ENCODE results near the gene UST.
"Not testable (repeated sequence)": the region's sequence is repeated elsewhere in the genome, so short reads cannot be mapped to it uniquely, and the experiment has no call there.

Gene UST

DNA sequence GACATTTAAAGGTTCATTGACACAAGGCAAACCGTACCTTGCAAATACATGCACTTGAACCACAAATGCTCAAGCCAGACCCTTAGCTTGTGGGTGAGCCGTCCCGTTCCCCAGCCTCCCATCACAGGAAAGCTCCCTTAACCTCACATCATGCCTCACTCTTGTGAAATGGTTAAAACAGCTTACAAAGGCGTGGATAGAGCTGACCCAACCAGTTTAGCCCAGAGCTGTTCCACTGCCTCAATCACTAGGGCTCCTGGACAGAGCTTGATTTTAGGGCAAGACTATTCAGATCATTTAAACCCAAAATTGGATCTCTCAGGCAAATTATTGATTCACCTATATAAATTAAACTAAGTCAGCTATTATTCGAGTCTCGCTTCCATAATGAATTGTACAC, 341.1 kb downstream of the UST start:
- Mint-ChIP-seq H3K36me3 (no peaks in the 10 kb centered on the region), H3K27ac (peak overlapping the region; percentile 1), H3K4me3 (no peak overlapping the region), H3K4me1 (peaks cover 35% of the 10 kb centered on the region), H3K9me3 (no peaks in the 10 kb centered on the region)
- DNase-seq (ENCODE audit: low spot score in 2 of 2) (peak in 1 of 2 donors; percentile 47), ATAC-seq (no peak)

- Mint-ChIP-seq H3K9me3 (no peaks in the 10 kb centered on the region), H3K27ac (peak overlapping the region; percentile 1), H3K36me3 (no peaks in the 10 kb centered on the region), H3K4me3 (no peak overlapping the region), H3K4me1 (peaks cover 36% of the 10 kb centered on the region)
- ATAC-seq (no peak), DNase-seq (ENCODE audit: low spot score in 2 of 2) (peak in 1 of 2 donors; percentile 45)
Measured at GRCh38 chr6:149088361-149088760, 341.5 kb downstream of the UST start.

- H3K4me3 Mint-ChIP-seq = no peak overlapping the region
- no peaks in the 10 kb centered on the region for H3K36me3 Mint-ChIP-seq
- H3K9me3 Mint-ChIP-seq = no peaks in the 10 kb centered on the region
- no peak for ATAC-seq
- peak in 1 of 2 donors; percentile 42 for DNase-seq (ENCODE audit: low spot score in 2 of 2)
- peak overlapping the region; percentile 64 for H3K27ac Mint-ChIP-seq
- peaks cover 48% of the 10 kb centered on the region for H3K4me1 Mint-ChIP-seq
Measured at GRCh38 chr6:149089510-149089909, 342.7 kb downstream of the UST start.

DNA sequence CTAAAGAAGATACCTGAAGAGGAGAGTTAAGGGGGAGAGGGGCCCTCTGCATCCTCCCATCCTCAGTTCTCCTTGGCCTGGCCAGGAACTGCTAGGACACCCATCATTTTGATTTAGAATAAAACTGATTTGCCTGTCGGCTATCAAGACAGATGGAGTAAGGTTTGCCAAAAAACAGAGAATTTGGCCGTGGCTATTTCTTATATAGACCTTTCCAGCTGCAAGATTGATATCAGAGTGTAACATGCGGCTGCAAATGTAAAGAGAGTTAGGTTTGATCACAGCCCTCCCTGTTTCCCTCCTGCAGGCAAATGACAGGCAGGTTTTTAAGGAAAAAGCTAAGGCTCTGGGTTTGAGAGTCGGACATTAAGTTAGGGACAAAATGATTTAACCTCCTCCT, 344.1 kb downstream of the UST start:
- Mint-ChIP-seq H3K36me3 (no peaks in the 10 kb centered on the region), H3K4me3 (no peak overlapping the region), H3K9me3 (no peaks in the 10 kb centered on the region), H3K27ac (peak overlapping the region; percentile 64), H3K4me1 (peaks cover 55% of the 10 kb centered on the region)
- DNase-seq (ENCODE audit: low spot score in 2 of 2) (peak in 1 of 2 donors; percentile 40), ATAC-seq (no peak)

DNA sequence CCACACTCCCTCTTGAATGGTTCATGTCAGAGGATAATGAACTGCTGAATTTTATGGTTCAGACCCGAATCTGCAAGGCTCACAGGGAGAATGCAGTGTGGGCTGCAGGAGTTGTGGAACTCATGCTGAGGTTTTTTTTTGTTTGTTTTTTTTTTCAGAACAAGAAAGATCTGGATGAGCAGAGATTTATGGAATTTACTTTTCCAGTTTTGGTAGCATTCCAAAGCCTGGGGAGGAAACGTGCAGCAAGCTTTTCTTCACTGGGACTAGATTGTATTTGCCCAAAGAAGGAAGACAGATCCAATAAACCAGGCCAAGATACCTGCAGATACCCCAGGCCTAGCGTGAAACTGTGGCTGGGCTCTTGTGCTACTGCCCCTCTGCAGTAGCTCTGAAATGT, 346.8 kb downstream of the UST start:
- Mint-ChIP-seq H3K27ac (peak overlapping the region; percentile 92), H3K4me3 (peak overlapping the region; percentile 67), H3K9me3 (peaks cover 5% of the 10 kb centered on the region), H3K4me1 (peaks cover 71% of the 10 kb centered on the region), H3K36me3 (no peaks in the 10 kb centered on the region)
- ATAC-seq (no peak), DNase-seq (ENCODE audit: low spot score in 2 of 2) (peak in 1 of 2 donors; percentile 43)

DNA sequence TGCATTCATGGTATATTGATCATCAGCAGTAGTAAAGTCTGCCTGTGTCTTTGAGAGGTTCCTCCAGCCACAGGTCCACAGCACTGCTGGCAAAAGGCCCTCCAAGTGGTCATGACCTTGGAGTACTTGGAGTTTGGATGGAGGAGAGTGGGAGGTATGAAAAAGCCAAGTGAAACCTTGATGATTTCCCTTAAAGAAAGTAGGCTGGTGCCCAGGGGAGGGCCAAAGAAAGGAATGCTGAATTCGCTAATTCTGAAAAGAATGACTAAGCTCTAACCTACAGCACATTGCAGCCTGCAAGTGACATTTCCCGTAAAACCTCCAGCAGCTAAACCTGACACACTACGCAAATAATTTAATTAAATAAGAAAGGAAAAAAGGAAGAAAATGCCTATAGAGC, 347.3 kb downstream of the UST start:
- Mint-ChIP-seq H3K36me3 (no peaks in the 10 kb centered on the region), H3K4me3 (peak overlapping the region; percentile 67), H3K4me1 (peaks cover 75% of the 10 kb centered on the region), H3K9me3 (peaks cover 8% of the 10 kb centered on the region), H3K27ac (peak overlapping the region; percentile 92)
- peak in 1 of 2 donors; percentile 59 for DNase-seq (ENCODE audit: low spot score in 2 of 2)
- peak; percentile 71 for ATAC-seq

DNA sequence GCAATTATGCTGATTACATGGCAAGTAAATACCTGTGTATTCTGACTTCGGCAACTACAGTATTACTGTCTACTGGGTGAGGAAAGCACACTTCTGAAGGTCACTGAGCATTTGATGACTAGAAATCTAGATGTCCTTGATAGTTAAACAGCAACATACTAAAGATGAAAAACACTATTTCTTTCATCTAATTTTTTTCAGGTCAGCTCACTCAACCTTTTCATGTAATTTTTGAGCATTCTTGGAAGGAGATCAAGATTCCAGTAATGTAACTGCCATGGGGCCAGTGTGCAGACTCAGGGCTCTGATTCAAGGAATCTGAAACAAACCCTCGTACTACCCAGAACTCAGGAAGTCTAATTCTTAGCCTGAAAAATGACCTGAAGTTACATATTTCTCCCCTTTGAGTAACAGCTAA, 348.1 kb downstream of the UST start:
- DNase-seq (ENCODE audit: low spot score in 2 of 2) = peak in 1 of 2 donors; percentile 59
- peaks cover 75% of the 10 kb centered on the region for H3K4me1 Mint-ChIP-seq
- peak; percentile 84 for ATAC-seq

GRCh38 chr6:149095842-149096241, 349.0 kb downstream of the UST start:
- Mint-ChIP-seq H3K9me3 (peaks cover 12% of the 10 kb centered on the region), H3K4me3 (peak overlapping the region; percentile 67), H3K4me1 (peaks cover 66% of the 10 kb centered on the region), H3K36me3 (no peaks in the 10 kb centered on the region), H3K27ac (peak overlapping the region; percentile 92)
- DNase-seq (ENCODE audit: low spot score in 2 of 2) = peak in 1 of 2 donors; percentile 59
- peak; percentile 24 for ATAC-seq

More for the DNA sequence above, 348.1 kb downstream of the UST start:
- Mint-ChIP-seq H3K27ac (peak overlapping the region; percentile 92), H3K4me3 (peak overlapping the region; percentile 67), H3K9me3 (peaks cover 8% of the 10 kb centered on the region), H3K36me3 (no peaks in the 10 kb centered on the region)

DNA sequence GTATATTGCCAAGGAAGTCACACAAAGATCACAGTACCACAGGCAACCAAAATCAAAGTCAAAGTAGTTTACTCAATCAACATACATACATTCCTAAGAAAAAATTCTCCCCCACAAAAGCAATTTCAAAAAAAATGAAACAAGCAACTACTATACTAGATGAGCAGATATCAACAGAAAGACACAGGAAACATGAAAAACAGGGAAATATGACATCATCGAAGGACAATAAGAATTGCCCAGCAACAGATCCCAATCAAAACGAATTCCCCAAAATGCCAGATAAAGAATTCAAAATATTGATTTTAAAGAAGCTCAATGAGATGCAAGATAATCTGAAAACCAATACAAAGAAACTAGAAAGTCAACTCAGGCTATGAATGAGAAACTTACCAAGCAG, 351.0 kb downstream of the UST start:
- Mint-ChIP-seq H3K9me3 (peaks cover 15% of the 10 kb centered on the region), H3K4me3 (no peak overlapping the region), H3K27ac (peak overlapping the region; percentile 27), H3K36me3 (no peaks in the 10 kb centered on the region), H3K4me1 (peaks cover 62% of the 10 kb centered on the region)
- no peak for ATAC-seq
- DNase-seq (ENCODE audit: low spot score in 2 of 2) = no peak

DNA sequence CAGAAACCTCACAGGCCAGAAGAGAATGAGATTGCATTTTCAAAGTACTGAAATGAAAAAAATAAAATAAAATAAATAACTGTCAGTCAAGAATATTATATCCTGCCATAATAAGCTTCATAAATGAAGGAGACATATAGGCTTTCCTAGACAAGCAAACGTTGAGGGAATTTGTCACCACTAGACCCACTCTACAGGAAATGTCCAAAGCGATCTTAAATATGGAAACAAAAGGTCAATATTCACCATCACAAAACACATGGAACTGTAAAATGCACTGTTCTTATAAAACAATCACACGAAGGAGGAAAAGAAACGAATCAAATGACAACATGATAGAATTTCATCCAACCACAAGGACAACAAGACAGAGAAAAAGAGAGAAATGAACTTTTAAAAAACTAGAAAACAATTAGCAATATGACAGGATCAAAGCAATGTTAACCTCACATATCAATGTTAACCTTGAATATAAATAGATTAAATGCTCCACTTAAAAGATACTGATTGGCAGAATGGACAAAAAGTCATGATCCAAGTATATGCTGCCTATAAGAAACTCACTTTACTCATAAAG, 352.0 kb downstream of the UST start:
- Mint-ChIP-seq H3K27ac (no peak overlapping the region), H3K4me1 (peaks cover 52% of the 10 kb centered on the region), H3K36me3 (no peaks in the 10 kb centered on the region), H3K9me3 (peaks cover 15% of the 10 kb centered on the region), H3K4me3 (no peak overlapping the region)
- ATAC-seq = no peak
- peak in 1 of 2 donors; percentile 35 for DNase-seq (ENCODE audit: low spot score in 2 of 2)

DNA sequence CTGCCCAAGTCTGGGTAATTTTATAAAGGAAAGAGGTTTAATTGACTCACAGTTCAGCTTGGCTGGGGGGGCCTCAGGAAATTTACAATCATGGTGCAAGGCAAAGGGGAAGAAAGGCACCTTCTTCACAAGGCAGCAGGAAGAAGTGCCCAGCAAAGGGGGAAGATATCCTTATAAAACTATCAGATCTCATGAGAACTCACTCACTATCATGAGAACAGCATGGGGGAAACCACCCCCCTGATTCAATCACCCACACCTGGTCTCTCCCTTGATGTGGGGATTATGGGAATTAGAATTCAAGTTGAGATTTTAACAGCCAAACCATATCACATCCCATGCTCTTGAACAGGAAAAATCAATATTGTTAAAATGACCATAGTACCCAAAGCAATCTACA, 355.5 kb downstream of the UST start:
- H3K36me3 Mint-ChIP-seq = no peaks in the 10 kb centered on the region
- ATAC-seq (no peak), DNase-seq (ENCODE audit: low spot score in 2 of 2) (no peak)
- no peak overlapping the region for H3K27ac Mint-ChIP-seq
- peaks cover 15% of the 10 kb centered on the region for H3K9me3 Mint-ChIP-seq
- H3K4me3 Mint-ChIP-seq = no peak overlapping the region
- H3K4me1 Mint-ChIP-seq = peaks cover 18% of the 10 kb centered on the region

GRCh38 chr6:149103950-149104349, 357.1 kb downstream of the UST start:
- H3K4me3 Mint-ChIP-seq; H3K27ac Mint-ChIP-seq; DNase-seq (ENCODE audit: low spot score in 2 of 2); H3K9me3 Mint-ChIP-seq; ATAC-seq; H3K36me3 Mint-ChIP-seq: not testable (repeated sequence)
- H3K4me1 Mint-ChIP-seq = peaks cover 11% of the 10 kb centered on the region

- no peaks in the 10 kb centered on the region for H3K36me3 Mint-ChIP-seq
- DNase-seq (ENCODE audit: low spot score in 2 of 2) (no peak), ATAC-seq (no peak)
- no peak overlapping the region for H3K27ac Mint-ChIP-seq
- H3K4me3 Mint-ChIP-seq = no peak overlapping the region
- no peaks in the 10 kb centered on the region for H3K9me3 Mint-ChIP-seq
- peaks cover 34% of the 10 kb centered on the region for H3K4me1 Mint-ChIP-seq
Measured at GRCh38 chr6:149107520-149107919, 360.7 kb downstream of the UST start.

- Mint-ChIP-seq H3K36me3 (no peaks in the 10 kb centered on the region), H3K4me1 (peaks cover 40% of the 10 kb centered on the region), H3K9me3 (no peaks in the 10 kb centered on the region), H3K4me3 (no peak overlapping the region), H3K27ac (peak overlapping the region; percentile 33)
- DNase-seq (ENCODE audit: low spot score in 2 of 2) = peak in 1 of 2 donors; percentile 40
- no peak for ATAC-seq
Measured at GRCh38 chr6:149108038-149108748, 361.4 kb downstream of the UST start.

DNA sequence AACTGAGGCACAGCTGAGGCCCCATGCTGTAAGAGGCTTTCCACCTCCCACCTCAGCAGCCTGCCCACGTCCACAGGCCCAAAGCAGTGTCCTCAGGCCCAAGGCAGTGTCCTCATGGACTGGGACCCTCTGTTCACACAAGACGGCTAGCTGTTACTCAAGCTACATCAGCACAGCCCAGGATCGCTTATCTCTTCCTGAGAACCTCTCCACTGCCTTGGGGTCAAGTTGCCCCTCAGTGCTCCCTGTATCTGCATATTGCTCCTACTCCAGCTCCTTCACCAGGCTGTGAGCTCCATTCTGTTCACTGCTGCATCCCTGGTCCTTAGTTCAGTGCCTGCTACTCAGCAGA, 361.9 kb downstream of the UST start:
- Mint-ChIP-seq H3K36me3 (no peaks in the 10 kb centered on the region), H3K4me1 (peaks cover 46% of the 10 kb centered on the region), H3K9me3 (no peaks in the 10 kb centered on the region), H3K27ac (peak overlapping the region; percentile 33), H3K4me3 (no peak overlapping the region)
- no peak for DNase-seq (ENCODE audit: low spot score in 2 of 2)
- no peak for ATAC-seq

DNA sequence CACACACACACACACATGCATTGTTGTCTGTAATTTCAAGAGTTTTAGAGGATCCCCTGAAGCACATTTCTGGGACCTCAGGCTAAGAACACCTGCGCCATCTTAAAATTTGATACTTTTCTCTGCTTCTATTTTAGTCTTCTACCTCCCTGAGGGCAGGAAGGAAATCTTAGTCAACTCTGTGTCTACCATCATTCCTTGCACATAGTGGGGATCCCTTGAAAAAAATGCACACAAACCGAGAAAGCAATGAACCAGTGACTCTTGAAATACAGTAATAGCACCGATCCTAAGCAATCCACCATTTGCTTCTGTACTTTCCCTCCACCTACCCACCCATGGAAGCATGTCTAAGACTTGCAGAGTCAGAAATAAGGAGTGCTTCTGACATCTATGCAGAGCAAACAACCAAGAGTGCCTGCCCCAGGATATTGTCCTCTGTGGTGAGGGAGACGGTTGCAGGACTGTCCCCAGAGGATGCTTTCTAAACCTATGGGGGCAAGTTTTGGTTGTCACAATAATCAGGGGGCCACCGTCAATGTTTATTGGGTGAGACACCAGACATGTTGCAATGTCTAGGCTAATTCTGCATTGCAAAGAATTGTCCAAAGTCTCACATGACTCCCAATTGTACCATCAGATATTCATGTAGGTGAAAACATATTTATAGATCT, 362.7 kb downstream of the UST start:
- Mint-ChIP-seq H3K9me3 (no peaks in the 10 kb centered on the region), H3K4me1 (peaks cover 53% of the 10 kb centered on the region), H3K4me3 (no peak overlapping the region), H3K27ac (no peak overlapping the region), H3K36me3 (no peaks in the 10 kb centered on the region)
- ATAC-seq = no peak
- peak in 1 of 2 donors; percentile 25 for DNase-seq (ENCODE audit: low spot score in 2 of 2)
